Measurements from ENCODE around the gene TNIK. TPM values are rescaled to one million over a fixed set of nuclear protein-coding genes. Genes with fewer than 3 reads are reported as not detected.

TNIK gene
- total and polyA plus RNA-seq, 10 of the 15 experiments (the other 5 are each of a cell fraction or from before 2014, with no cell fraction given), result 13.9 to 74.3 (median 48.2) TPM

- Histone ChIP-seq H3K9ac (ENCODE audit: control insufficient read depth, insufficient read depth, low read length) (no peak overlapping the region), H3K4me1 (ENCODE audit: control insufficient read depth, insufficient read depth, low read length) (no peaks in the 10 kb centered on the region), H3K79me2 (ENCODE audit: control insufficient read depth, insufficient read depth, low read length) (no peaks in the 10 kb centered on the region), H3K27ac (ENCODE audit: control insufficient read depth, insufficient read depth) (no peak overlapping the region), H3K36me3 (ENCODE audit: control insufficient read depth in 2 of 2, insufficient read depth in 2 of 2, low read length in 1 of 2) (peaks cover 3 to 25% of the 10 kb centered on the region in 2 experiments), H3K27me3 (replicated peaks in 1 of 2; ENCODE audit: control insufficient read depth in 2 of 2, insufficient read depth in 2 of 2, low read length in 1 of 2) (no peaks in the 10 kb centered on the region), H3K4me3 (no peak overlapping the region), H2AFZ (ENCODE audit: control insufficient read depth, low read depth, low read length) (no peak overlapping the region), H3K4me2 (ENCODE audit: control insufficient read depth, insufficient read depth) (no peak overlapping the region), H4K20me1 (ENCODE audit: control insufficient read depth, insufficient read depth) (no peaks in the 10 kb centered on the region), H3K9me3 (replicated peaks; ENCODE audit: control insufficient read depth, insufficient read depth, low read length) (no peaks in the 10 kb centered on the region; the same call in 2 of the 3 replicates)
- no peak for FAIRE-seq
- ChIA-PET SMC1A (ENCODE audit: uncharacterized antibody, unreplicated experiment) (no interaction called here), RAD21 (ENCODE audit: unreplicated experiment) (no interaction called here), CTCF (interaction anchor here (0.6 kb wide), 1 partner anchor 444 kb away, joined by 3 read pairs; no protein-coding TSS in a partner anchor), POLR2A (no interaction called here)
- intact Hi-C loops (cut with micrococcal nuclease; ENCODE audit: unreplicated experiment) (no loop called here), in situ Hi-C loops (cut with MboI) (no loop called here)
- WGBS (ENCODE audit: insufficient coverage, insufficient replicate concordance, low lambda C conversion rate, missing lambda C conversion rate), result 98% methylated on average over 3 of the region's 3 CpGs
- no peak for ATAC-seq
- no TSS peak for BruUV-seq (replicated peaks)
- TF ChIP-seq BHLHE40 (IDR thresholded peaks at IDR 0.05; ENCODE audit: borderline replicate concordance in 1 of 2, low read depth in 2 of 2, low read length in 1 of 2) (no peak), BCL11A (IDR thresholded peaks at IDR 0.05; ENCODE audit: low read depth, low read length) (no peak), ZNF274 (IDR thresholded peaks at IDR 0.05; ENCODE audit: insufficient read depth, insufficient read length) (no peak), NRF1 (conservative IDR thresholded peaks at IDR 0.05; ENCODE audit: low read depth, low read length) (no peak), GABPA (IDR thresholded peaks at IDR 0.05; ENCODE audit: low read depth) (no peak), MLLT1 (IDR thresholded peaks at IDR 0.05) (no peak), RB1 (IDR thresholded peaks at IDR 0.05; ENCODE audit: borderline replicate concordance) (no peak), ZBTB40 (IDR thresholded peaks at IDR 0.05; ENCODE audit: borderline replicate concordance) (no peak), CHD2 (IDR thresholded peaks at IDR 0.05; ENCODE audit: borderline replicate concordance, low read depth, low read length) (no peak), EZH2 (IDR thresholded peaks at IDR 0.05; ENCODE audit: borderline replicate concordance, control insufficient read depth, low read depth, low read length) (no peak), BRCA1 (IDR thresholded peaks at IDR 0.05; ENCODE audit: low read depth, low read length) (no peak), TCF3 (IDR thresholded peaks at IDR 0.05; ENCODE audit: borderline replicate concordance, insufficient read depth, low read depth, low read length) (no peak), NBN (IDR thresholded peaks at IDR 0.05) (no peak)
- TF ChIP-seq, protein P1, sequence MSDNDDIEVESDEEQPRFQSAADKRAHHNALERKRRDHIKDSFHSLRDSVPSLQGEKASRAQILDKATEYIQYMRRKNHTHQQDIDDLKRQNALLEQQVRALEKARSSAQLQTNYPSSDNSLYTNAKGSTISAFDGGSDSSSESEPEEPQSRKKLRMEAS (IDR thresholded peaks at IDR 0.05; ENCODE audit: low read depth, low read length), result no peak
- TF ChIP-seq, protein P2, sequence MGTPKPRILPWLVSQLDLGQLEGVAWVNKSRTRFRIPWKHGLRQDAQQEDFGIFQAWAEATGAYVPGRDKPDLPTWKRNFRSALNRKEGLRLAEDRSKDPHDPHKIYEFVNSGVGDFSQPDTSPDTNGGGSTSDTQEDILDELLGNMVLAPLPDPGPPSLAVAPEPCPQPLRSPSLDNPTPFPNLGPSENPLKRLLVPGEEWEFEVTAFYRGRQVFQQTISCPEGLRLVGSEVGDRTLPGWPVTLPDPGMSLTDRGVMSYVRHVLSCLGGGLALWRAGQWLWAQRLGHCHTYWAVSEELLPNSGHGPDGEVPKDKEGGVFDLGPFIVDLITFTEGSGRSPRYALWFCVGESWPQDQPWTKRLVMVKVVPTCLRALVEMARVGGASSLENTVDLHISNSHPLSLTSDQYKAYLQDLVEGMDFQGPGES (IDR thresholded peaks at IDR 0.05), result no peak
- TF ChIP-seq, protein P3, sequence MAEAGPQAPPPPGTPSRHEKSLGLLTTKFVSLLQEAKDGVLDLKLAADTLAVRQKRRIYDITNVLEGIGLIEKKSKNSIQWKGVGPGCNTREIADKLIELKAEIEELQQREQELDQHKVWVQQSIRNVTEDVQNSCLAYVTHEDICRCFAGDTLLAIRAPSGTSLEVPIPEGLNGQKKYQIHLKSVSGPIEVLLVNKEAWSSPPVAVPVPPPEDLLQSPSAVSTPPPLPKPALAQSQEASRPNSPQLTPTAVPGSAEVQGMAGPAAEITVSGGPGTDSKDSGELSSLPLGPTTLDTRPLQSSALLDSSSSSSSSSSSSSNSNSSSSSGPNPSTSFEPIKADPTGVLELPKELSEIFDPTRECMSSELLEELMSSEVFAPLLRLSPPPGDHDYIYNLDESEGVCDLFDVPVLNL (IDR thresholded peaks at IDR 0.05; ENCODE audit: low read depth, low read length), result no peak
- no peak for DNase-seq (ENCODE audit: low read depth, low spot score)
Measured at GRCh38 chr3:171094411-171094810, 365.8 kb downstream of the TNIK start.

Measured in GM12878 (cell line).